ENCODE measurements around the gene DCAF5.

GRCh38 chr14:69012256-69012953, 140.5 kb downstream of the DCAF5 start:
- TF ChIP-seq POLR2AphosphoS5 (IDR thresholded peaks at IDR 0.05; ENCODE audit: borderline replicate concordance, low read depth, low read length) (no peak), EZH2 (IDR thresholded peaks at IDR 0.05) (no peak), FOXP2 (optimal IDR thresholded peaks at IDR 0.05; ENCODE audit: control extremely low read depth, extremely low read length, insufficient read depth) (no peak)

Measured in SK-N-MC (cell line).